GM23338 (cell line): ENCODE measurements around the gene GPD1. TPM values are rescaled to one million over a fixed set of nuclear protein-coding genes. Genes with fewer than 3 reads are reported as not detected.

ENCODE experiments used
- ATAC-seq: fragments of 200-7000 bp; cut with Tn5 transposase; 3 replicates; pipeline ENCODE4 v1.9.1; 2020
- DNase-seq: peaks from one replicate; pipeline ENCODE4 v3.0.0-alpha.2; 2015; ENCODE audit warnings: low spot score
- H2AFZ ChIP-seq: fragments of 200-600 bp; sonication (generic); 2 replicates; pipeline ENCODE4 v1.8.0; 2016; ENCODE audit warnings: antibody characterized with exemption, mild to moderate bottlenecking, moderate library complexity
- H3F3A ChIP-seq: fragments of 200-600 bp; sonication (generic); replicated peaks from 2 replicates; pipeline ENCODE4 v1.8.0; 2017; ENCODE audit warnings: antibody characterized with exemption, mixed run types, low read depth
- H3K27ac ChIP-seq: fragments of 200-600 bp; sonication (generic); 2 replicates; pipeline ENCODE4 v1.6.1; 2016; ENCODE audit warnings: low read depth
- H3K27me3 ChIP-seq: fragments of 200-600 bp; sonication (generic); 2 replicates; pipeline ENCODE4 v1.8.0; 2016; ENCODE audit warnings: mild to moderate bottlenecking, mixed run types, moderate library complexity; ENCODE audit not compliant: insufficient read depth
- H3K36me3 ChIP-seq: fragments of 200-600 bp; sonication (generic); 2 replicates; pipeline ENCODE4 v1.8.0; 2016; ENCODE audit warnings: mild to moderate bottlenecking; ENCODE audit not compliant: insufficient read depth
- H3K4me1 ChIP-seq: fragments of 200-600 bp; sonication (generic); 2 replicates; pipeline ENCODE4 v1.8.0; 2016; ENCODE audit warnings: mild to moderate bottlenecking, moderate library complexity; ENCODE audit not compliant: insufficient read depth
- H3K4me2 ChIP-seq: fragments of 200-600 bp; sonication (generic); 2 replicates; pipeline ENCODE4 v1.7.1; 2017; ENCODE audit warnings: mixed run types
- H3K4me3 ChIP-seq: fragments of 200-600 bp; sonication (generic); 2 replicates; pipeline ENCODE4 v1.6.1; 2016; ENCODE audit warnings: mixed run types
- H3K79me2 ChIP-seq: fragments of 200-600 bp; sonication (generic); replicated peaks from 2 replicates; pipeline ENCODE4 v1.8.0; 2017; ENCODE audit warnings: mild to moderate bottlenecking; ENCODE audit not compliant: insufficient read depth
- H3K9me2 ChIP-seq: fragments of 200-600 bp; sonication (generic); 2 replicates; pipeline ENCODE4 v1.8.0; 2017; ENCODE audit not compliant: insufficient read depth
- H4K20me1 ChIP-seq: fragments of 200-600 bp; sonication (generic); replicated peaks from 2 replicates; pipeline ENCODE4 v1.8.0; 2017; ENCODE audit warnings: mild to moderate bottlenecking; ENCODE audit not compliant: insufficient read depth
- H3K27ac Mint-ChIP-seq: 2 replicates; pipeline ENCODE4 v1.8.0; 2020; ENCODE audit warnings: inconsistent platforms, mild to moderate bottlenecking, moderate library complexity, mixed read lengths
- H3K27me3 Mint-ChIP-seq: 3 replicates; pipeline ENCODE4 v1.8.0; 2022; ENCODE audit warnings: low read depth, mild to moderate bottlenecking, moderate library complexity, mixed read lengths, inconsistent platforms; ENCODE audit not compliant: insufficient read depth, poor library complexity
- H3K36me3 Mint-ChIP-seq: 3 replicates; pipeline ENCODE4 v1.8.0; 2021; ENCODE audit warnings: low read depth, mild to moderate bottlenecking, inconsistent platforms, moderate library complexity, mixed read lengths
- H3K4me1 Mint-ChIP-seq: 3 replicates; pipeline ENCODE4 v1.8.0; 2020; ENCODE audit warnings: mild to moderate bottlenecking, inconsistent platforms, mixed read lengths
- H3K4me3 Mint-ChIP-seq: 3 replicates; pipeline ENCODE4 v1.8.0; 2021; ENCODE audit warnings: moderate library complexity, mild to moderate bottlenecking, inconsistent platforms, mixed read lengths
- H3K9me3 Mint-ChIP-seq: 3 replicates; pipeline ENCODE4 v1.8.0; 2020; ENCODE audit warnings: moderate library complexity, mild to moderate bottlenecking, inconsistent platforms, mixed read lengths
- CREB1 ChIP-seq: fragments of 250-450 bp; sonication (Bioruptor Pico); IDR thresholded peaks from 2 replicates; pipeline ENCODE4 v1.5.0; 2020; ENCODE audit warnings: low read depth, mild to moderate bottlenecking, moderate library complexity
- CTCF ChIP-seq, 2 experiments: fragments of 200-600 bp in 1 of 2; sonication (generic) in 1 of 2; conservative IDR thresholded peaks; 2 replicates each; pipeline versions ENCODE4 v1.5.1 to v1.6.1; 2016 to 2017; ENCODE audit warnings: antibody characterized with exemption in 2 of 2, low read depth in 2 of 2, mild to moderate bottlenecking in 2 of 2, moderate library complexity in 1 of 2
- EZH2 ChIP-seq: fragments of 200-600 bp; sonication (generic); IDR thresholded peaks from one replicate; pipeline ENCODE4 v1.8.0; 2017; ENCODE audit warnings: antibody characterized with exemption, mild to moderate bottlenecking, low read depth; ENCODE audit not compliant: unreplicated experiment
- EZH2phosphoT487 ChIP-seq: fragments of 200-600 bp; sonication (generic); IDR thresholded peaks from one replicate; pipeline ENCODE4 v1.8.1; 2018; ENCODE audit warnings: antibody characterized with exemption; ENCODE audit not compliant: unreplicated experiment
- JUNB ChIP-seq: IDR thresholded peaks from one replicate; pipeline ENCODE4 v1.6.1; 2016; ENCODE audit warnings: antibody characterized with exemption; ENCODE audit not compliant: unreplicated experiment
- NANOG ChIP-seq: IDR thresholded peaks from 2 replicates; pipeline ENCODE4 v1.6.1; 2016; ENCODE audit warnings: antibody characterized with exemption, borderline replicate concordance
- POLR2AphosphoS5 ChIP-seq: IDR thresholded peaks from 2 replicates; pipeline ENCODE4 v1.6.1; 2016; ENCODE audit warnings: antibody characterized with exemption, low read depth
- STAT1 ChIP-seq: IDR thresholded peaks from one replicate; pipeline ENCODE4 v1.6.1; 2016; ENCODE audit warnings: antibody characterized with exemption; ENCODE audit not compliant: unreplicated experiment
- ZNF114 ChIP-seq: fragments of 250-450 bp; sonication (Bioruptor Pico); IDR thresholded peaks from 2 replicates; pipeline ENCODE4 v1.5.0; 2020; ENCODE audit warnings: mild to moderate bottlenecking, moderate library complexity
- ZNF331 ChIP-seq: fragments of 250-450 bp; sonication (Bioruptor Pico); IDR thresholded peaks from 2 replicates; pipeline ENCODE4 v1.5.0; 2020; ENCODE audit warnings: low read depth, mild to moderate bottlenecking, moderate library complexity
- polyA plus RNA-seq: library from polyadenylated mRNA; unstranded; fragments of >200 nt; fragmentation: Nextera tagmentation; extraction: Ambion mirVana; gene quantifications from 2 replicates; pipeline ENCODE4 v1.2.1, GENCODE V29; 2016
- total RNA-seq: library from RNA; depleted of rRNA; stranded (reverse); fragments of >200 nt; shearing (Covaris generic); gene quantifications from 2 replicates; pipeline ENCODE4 v1.2.3, GENCODE V29; 2014
- TF ChIP-seq, protein P1 (sequence below): IDR thresholded peaks from 2 replicates; pipeline ENCODE4 v1.6.1; 2016; ENCODE audit warnings: antibody characterized with exemption
- TF ChIP-seq, protein P2 (sequence below): fragments of 250-450 bp; sonication (Bioruptor Pico); IDR thresholded peaks from 2 replicates; pipeline ENCODE4 v1.5.0; 2020; ENCODE audit warnings: mild to moderate bottlenecking, moderate library complexity
- TF ChIP-seq, protein P3 (sequence below): IDR thresholded peaks from one replicate; pipeline ENCODE4 v1.6.1; 2018; ENCODE audit warnings: antibody characterized with exemption; ENCODE audit not compliant: unreplicated experiment

The GPD1 gene
- total and polyA plus RNA-seq, 2 experiments from 2014 or later: 0.36 to 0.45 TPM

DNA sequence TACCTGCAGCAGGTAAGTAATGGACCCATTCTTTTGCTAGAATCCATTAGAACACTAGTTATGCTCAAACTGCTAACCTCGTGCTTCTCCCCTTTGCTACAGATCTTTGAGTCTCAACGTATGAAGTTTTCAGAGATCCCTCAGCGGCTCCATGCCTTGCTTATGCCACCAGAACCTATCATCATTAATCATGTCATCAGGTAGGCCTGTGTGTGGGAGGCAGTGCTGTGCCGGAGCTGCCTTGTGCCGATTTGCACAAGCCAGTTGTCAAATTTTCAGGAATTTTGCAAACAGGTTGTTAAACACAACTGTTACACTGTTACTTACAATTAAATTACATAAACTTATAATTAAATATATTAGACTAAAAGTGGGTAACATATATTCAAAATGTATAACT lies 13.4 kb upstream of the GPD1 start (continued):
- TF ChIP-seq ZNF331 (CRISPR knock-in tag) (no peak), NANOG (no peak)

- peaks cover 58% of the 10 kb centered on the region for H3K36me3 ChIP-seq
- no peak overlapping the region for H3K27ac ChIP-seq
- H3K4me1 ChIP-seq: 0 out of 2 replicates have a peak, but pooled peaks cover under 1% of the 10 kb centered on the region
- H3K9me2 ChIP-seq: no peaks in the 10 kb centered on the region
- Mint-ChIP-seq H3K36me3 (peaks cover 84% of the 10 kb centered on the region), H3K4me1 (peaks cover 24% of the 10 kb centered on the region), H3K27ac (no peak overlapping the region), H3K9me3 (no peaks in the 10 kb centered on the region), H3K4me3 (no peak overlapping the region), H3K27me3 (peaks cover 7% of the 10 kb centered on the region)
- no peak overlapping the region for H2AFZ ChIP-seq
- peaks cover 11% of the 10 kb centered on the region for H4K20me1 ChIP-seq
- no peak for DNase-seq
- no peak overlapping the region for H3K4me3 ChIP-seq
- H3K79me2 ChIP-seq: no peaks in the 10 kb centered on the region
- H3F3A ChIP-seq: peaks cover 8% of the 10 kb centered on the region; the same call in 1 of the 2 replicates
- H3K27me3 ChIP-seq: no peaks in the 10 kb centered on the region
- TF ChIP-seq, protein P1, sequence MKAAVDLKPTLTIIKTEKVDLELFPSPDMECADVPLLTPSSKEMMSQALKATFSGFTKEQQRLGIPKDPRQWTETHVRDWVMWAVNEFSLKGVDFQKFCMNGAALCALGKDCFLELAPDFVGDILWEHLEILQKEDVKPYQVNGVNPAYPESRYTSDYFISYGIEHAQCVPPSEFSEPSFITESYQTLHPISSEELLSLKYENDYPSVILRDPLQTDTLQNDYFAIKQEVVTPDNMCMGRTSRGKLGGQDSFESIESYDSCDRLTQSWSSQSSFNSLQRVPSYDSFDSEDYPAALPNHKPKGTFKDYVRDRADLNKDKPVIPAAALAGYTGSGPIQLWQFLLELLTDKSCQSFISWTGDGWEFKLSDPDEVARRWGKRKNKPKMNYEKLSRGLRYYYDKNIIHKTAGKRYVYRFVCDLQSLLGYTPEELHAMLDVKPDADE: no peak
- TF ChIP-seq NANOG (no peak), CTCF (conservative IDR thresholded peaks at IDR 0.05; ENCODE audit: low read depth in 2 of 2) (no peak), JUNB (no peak), EZH2phosphoT487 (no peak), ZNF114 (no peak), CREB1 (no peak), POLR2AphosphoS5 (no peak), ZNF331 (CRISPR knock-in tag) (no peak), EZH2 (no peak), STAT1 (no peak)
- TF ChIP-seq, protein P2, sequence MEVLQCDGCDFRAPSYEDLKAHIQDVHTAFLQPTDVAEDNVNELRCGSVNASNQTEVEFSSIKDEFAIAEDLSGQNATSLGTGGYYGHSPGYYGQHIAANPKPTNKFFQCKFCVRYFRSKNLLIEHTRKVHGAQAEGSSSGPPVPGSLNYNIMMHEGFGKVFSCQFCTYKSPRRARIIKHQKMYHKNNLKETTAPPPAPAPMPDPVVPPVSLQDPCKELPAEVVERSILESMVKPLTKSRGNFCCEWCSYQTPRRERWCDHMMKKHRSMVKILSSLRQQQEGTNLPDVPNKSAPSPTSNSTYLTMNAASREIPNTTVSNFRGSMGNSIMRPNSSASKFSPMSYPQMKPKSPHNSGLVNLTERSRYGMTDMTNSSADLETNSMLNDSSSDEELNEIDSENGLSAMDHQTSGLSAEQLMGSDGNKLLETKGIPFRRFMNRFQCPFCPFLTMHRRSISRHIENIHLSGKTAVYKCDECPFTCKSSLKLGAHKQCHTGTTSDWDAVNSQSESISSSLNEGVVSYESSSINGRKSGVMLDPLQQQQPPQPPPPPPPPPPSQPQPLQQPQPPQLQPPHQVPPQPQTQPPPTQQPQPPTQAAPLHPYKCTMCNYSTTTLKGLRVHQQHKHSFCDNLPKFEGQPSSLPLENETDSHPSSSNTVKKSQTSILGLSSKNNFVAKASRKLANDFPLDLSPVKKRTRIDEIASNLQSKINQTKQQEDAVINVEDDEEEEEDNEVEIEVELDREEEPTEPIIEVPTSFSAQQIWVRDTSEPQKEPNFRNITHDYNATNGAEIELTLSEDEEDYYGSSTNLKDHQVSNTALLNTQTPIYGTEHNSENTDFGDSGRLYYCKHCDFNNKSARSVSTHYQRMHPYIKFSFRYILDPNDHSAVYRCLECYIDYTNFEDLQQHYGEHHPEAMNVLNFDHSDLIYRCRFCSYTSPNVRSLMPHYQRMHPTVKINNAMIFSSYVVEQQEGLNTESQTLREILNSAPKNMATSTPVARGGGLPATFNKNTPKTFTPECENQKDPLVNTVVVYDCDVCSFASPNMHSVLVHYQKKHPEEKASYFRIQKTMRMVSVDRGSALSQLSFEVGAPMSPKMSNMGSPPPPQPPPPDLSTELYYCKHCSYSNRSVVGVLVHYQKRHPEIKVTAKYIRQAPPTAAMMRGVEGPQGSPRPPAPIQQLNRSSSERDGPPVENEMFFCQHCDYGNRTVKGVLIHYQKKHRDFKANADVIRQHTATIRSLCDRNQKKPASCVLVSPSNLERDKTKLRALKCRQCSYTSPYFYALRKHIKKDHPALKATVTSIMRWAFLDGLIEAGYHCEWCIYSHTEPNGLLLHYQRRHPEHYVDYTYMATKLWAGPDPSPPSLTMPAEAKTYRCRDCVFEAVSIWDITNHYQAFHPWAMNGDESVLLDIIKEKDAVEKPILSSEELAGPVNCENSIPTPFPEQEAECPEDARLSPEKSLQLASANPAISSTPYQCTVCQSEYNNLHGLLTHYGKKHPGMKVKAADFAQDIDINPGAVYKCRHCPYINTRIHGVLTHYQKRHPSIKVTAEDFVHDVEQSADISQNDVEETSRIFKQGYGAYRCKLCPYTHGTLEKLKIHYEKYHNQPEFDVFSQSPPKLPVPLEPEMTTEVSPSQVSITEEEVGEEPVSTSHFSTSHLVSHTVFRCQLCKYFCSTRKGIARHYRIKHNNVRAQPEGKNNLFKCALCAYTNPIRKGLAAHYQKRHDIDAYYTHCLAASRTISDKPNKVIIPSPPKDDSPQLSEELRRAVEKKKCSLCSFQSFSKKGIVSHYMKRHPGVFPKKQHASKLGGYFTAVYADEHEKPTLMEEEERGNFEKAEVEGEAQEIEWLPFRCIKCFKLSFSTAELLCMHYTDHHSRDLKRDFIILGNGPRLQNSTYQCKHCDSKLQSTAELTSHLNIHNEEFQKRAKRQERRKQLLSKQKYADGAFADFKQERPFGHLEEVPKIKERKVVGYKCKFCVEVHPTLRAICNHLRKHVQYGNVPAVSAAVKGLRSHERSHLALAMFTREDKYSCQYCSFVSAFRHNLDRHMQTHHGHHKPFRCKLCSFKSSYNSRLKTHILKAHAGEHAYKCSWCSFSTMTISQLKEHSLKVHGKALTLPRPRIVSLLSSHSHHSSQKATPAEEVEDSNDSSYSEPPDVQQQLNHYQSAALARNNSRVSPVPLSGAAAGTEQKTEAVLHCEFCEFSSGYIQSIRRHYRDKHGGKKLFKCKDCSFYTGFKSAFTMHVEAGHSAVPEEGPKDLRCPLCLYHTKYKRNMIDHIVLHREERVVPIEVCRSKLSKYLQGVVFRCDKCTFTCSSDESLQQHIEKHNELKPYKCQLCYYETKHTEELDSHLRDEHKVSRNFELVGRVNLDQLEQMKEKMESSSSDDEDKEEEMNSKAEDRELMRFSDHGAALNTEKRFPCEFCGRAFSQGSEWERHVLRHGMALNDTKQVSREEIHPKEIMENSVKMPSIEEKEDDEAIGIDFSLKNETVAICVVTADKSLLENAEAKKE (CRISPR knock-in tag): no peak
- TF ChIP-seq, protein P3, sequence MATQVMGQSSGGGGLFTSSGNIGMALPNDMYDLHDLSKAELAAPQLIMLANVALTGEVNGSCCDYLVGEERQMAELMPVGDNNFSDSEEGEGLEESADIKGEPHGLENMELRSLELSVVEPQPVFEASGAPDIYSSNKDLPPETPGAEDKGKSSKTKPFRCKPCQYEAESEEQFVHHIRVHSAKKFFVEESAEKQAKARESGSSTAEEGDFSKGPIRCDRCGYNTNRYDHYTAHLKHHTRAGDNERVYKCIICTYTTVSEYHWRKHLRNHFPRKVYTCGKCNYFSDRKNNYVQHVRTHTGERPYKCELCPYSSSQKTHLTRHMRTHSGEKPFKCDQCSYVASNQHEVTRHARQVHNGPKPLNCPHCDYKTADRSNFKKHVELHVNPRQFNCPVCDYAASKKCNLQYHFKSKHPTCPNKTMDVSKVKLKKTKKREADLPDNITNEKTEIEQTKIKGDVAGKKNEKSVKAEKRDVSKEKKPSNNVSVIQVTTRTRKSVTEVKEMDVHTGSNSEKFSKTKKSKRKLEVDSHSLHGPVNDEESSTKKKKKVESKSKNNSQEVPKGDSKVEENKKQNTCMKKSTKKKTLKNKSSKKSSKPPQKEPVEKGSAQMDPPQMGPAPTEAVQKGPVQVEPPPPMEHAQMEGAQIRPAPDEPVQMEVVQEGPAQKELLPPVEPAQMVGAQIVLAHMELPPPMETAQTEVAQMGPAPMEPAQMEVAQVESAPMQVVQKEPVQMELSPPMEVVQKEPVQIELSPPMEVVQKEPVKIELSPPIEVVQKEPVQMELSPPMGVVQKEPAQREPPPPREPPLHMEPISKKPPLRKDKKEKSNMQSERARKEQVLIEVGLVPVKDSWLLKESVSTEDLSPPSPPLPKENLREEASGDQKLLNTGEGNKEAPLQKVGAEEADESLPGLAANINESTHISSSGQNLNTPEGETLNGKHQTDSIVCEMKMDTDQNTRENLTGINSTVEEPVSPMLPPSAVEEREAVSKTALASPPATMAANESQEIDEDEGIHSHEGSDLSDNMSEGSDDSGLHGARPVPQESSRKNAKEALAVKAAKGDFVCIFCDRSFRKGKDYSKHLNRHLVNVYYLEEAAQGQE: no peak
- no peak for ATAC-seq
- no peak overlapping the region for H3K4me2 ChIP-seq
Observed at GRCh38 chr12:50097952-50098351, 5.9 kb upstream of the GPD1 start.
